HL-60/S4 (cell line): ENCODE data around the gene PARP16.

ENCODE experiments used
- in situ Hi-C: fragments of 300-500 bp; cut with MboI; formaldehyde crosslinking; loops from 2 replicates; pipeline ENCODE4 v1.14.3; 2022; ENCODE audit warnings: low sequenced_read_pairs

Gene PARP16

GRCh38 chr15:65286704-65287519 is at the start of gene PARP16:
TSS of gene PARP16 (minus strand) at chr15:65286883. CDS start at chr15:65286426, 457 bp downstream.
- in situ Hi-C loops = no loop called here

- in situ Hi-C loops = no loop called here
Observed at GRCh38 chr15:65335278-65336055, 48.8 kb upstream of the PARP16 start.

- in situ Hi-C loops = no loop called here
Observed at GRCh38 chr15:65334586-65335231, 48.0 kb upstream of the PARP16 start.

GRCh38 chr15:65333856-65334255 is 47.2 kb upstream of the PARP16 start:
- in situ Hi-C loops = no loop called here

GRCh38 chr15:65333148-65333820 is 46.6 kb upstream of the PARP16 start:
- in situ Hi-C loops = no loop called here

- in situ Hi-C loops = no loop called here
Observed at GRCh38 chr15:65332391-65333147, 45.9 kb upstream of the PARP16 start.

- in situ Hi-C loops = no loop called here
Observed at GRCh38 chr15:65331811-65332210, 45.1 kb upstream of the PARP16 start.

- in situ Hi-C loops = no loop called here
Observed at GRCh38 chr15:65330934-65331645, 44.4 kb upstream of the PARP16 start.

GRCh38 chr15:65329984-65330735 is 43.5 kb upstream of the PARP16 start:
- in situ Hi-C loops = no loop called here

GRCh38 chr15:65329288-65329983 is 42.8 kb upstream of the PARP16 start:
- in situ Hi-C loops = no loop called here

GRCh38 chr15:65328506-65329287 is 42.0 kb upstream of the PARP16 start:
- in situ Hi-C loops = no loop called here

- in situ Hi-C loops = no loop called here
Observed at GRCh38 chr15:65327651-65328393, 41.1 kb upstream of the PARP16 start.

- in situ Hi-C loops = no loop called here
Observed at GRCh38 chr15:65326818-65327217, 40.1 kb upstream of the PARP16 start.

- in situ Hi-C loops = no loop called here
Observed at GRCh38 chr15:65326117-65326526, 39.4 kb upstream of the PARP16 start.

- in situ Hi-C loops = no loop called here
Observed at GRCh38 chr15:65323071-65323511, 36.4 kb upstream of the PARP16 start.

- in situ Hi-C loops = loop anchor here (10.0 kb wide), 1 partner anchor 66 kb away; no protein-coding TSS in a partner anchor
Observed at GRCh38 chr15:65318870-65319356, 32.2 kb upstream of the PARP16 start.
